PFSK-1 (cell line): Measurements from ENCODE around the gene GMEB2.

Source experiments
- FOXP2 ChIP-seq: optimal IDR thresholded peaks from 2 replicates; pipeline ENCODE3; 2011; ENCODE audit warnings: borderline replicate concordance, control low read depth, inconsistent platforms; ENCODE audit not compliant: insufficient read depth; ENCODE audit errors: extremely low read length, extremely low read depth
- POLR2AphosphoS5 ChIP-seq: IDR thresholded peaks from 2 replicates; pipeline ENCODE4 v1.6.1; 2012; ENCODE audit warnings: low read depth, mild to moderate bottlenecking, control low read depth, low read length, moderate library complexity
- REST ChIP-seq, 2 experiments: IDR thresholded peaks; 2 replicates each; pipeline versions ENCODE4 v1.6.1 to v1.8.0; 2011 to 2012; ENCODE audit warnings: low read depth in 2 of 2, low read length in 2 of 2, control low read depth in 1 of 2, inconsistent platforms in 1 of 2, mild to moderate bottlenecking in 1 of 2, moderate library complexity in 1 of 2; ENCODE audit not compliant: insufficient read depth in 1 of 2
- SIN3A ChIP-seq: IDR thresholded peaks from 2 replicates; pipeline ENCODE4 v1.6.1; 2012; ENCODE audit warnings: mild to moderate bottlenecking, low read length, moderate library complexity, borderline replicate concordance; ENCODE audit not compliant: insufficient read depth
- TAF1 ChIP-seq: IDR thresholded peaks from 2 replicates; pipeline ENCODE4 v1.6.1; 2012; ENCODE audit warnings: low read length, control low read depth, borderline replicate concordance; ENCODE audit not compliant: insufficient read depth

GMEB2 gene

GRCh38 chr20:63591147-63591533 lies 35.8 kb downstream of the GMEB2 start:
- TF ChIP-seq SIN3A (no peak), TAF1 (no peak), FOXP2 (no peak), REST (IDR thresholded peaks at IDR 0.05; ENCODE audit: insufficient read depth in 1 of 2, low read depth in 2 of 2, low read length in 2 of 2) (no peak), POLR2AphosphoS5 (no peak)

GRCh38 chr20:63590218-63591146 lies 36.4 kb downstream of the GMEB2 start:
- TF ChIP-seq TAF1 (no peak), POLR2AphosphoS5 (no peak), SIN3A (no peak), REST (IDR thresholded peaks at IDR 0.05; ENCODE audit: insufficient read depth in 1 of 2, low read depth in 2 of 2, low read length in 2 of 2) (no peak), FOXP2 (no peak)

- TF ChIP-seq REST (IDR thresholded peaks at IDR 0.05; ENCODE audit: insufficient read depth in 1 of 2, low read depth in 2 of 2, low read length in 2 of 2) (no peak), SIN3A (no peak), FOXP2 (no peak), POLR2AphosphoS5 (no peak), TAF1 (no peak)
These were observed 37.4 kb downstream of the GMEB2 start for GRCh38 chr20:63589261-63590217.

GRCh38 chr20:63588641-63589041 lies 38.3 kb downstream of the GMEB2 start:
- TF ChIP-seq SIN3A = no peak
- TF ChIP-seq REST (IDR thresholded peaks at IDR 0.05; ENCODE audit: insufficient read depth in 1 of 2, low read depth in 2 of 2, low read length in 2 of 2) = no peak
- no peak for TF ChIP-seq POLR2AphosphoS5
- TF ChIP-seq TAF1 = no peak
- no peak for TF ChIP-seq FOXP2
